Loucy (cell line): ENCODE data around the gene GPHN.

Experiments
- H2AFZ ChIP-seq: fragments of 200-600 bp; sonication (generic); 2 replicates; pipeline ENCODE4 v1.6.0; 2016; ENCODE audit warnings: antibody characterized with exemption, mild to moderate bottlenecking, low read length, moderate library complexity
- H3F3A ChIP-seq: fragments of 200-600 bp; 2 replicates; pipeline ENCODE4 v1.6.0; 2016; ENCODE audit warnings: antibody characterized with exemption, low read depth, mild to moderate bottlenecking
- H3K27me3 ChIP-seq: fragments of 200-600 bp; sonication (generic); 2 replicates; pipeline ENCODE4 v1.6.1; 2014; ENCODE audit warnings: low read length, mild to moderate bottlenecking; ENCODE audit not compliant: insufficient read depth, poor library complexity, severe bottlenecking
- H3K36me3 ChIP-seq: fragments of 200-600 bp; sonication (generic); 2 replicates; pipeline ENCODE4 v1.6.1; 2016; ENCODE audit warnings: low read length; ENCODE audit not compliant: insufficient read depth
- H3K4me1 ChIP-seq: fragments of 200-600 bp; sonication (generic); 2 replicates; pipeline ENCODE4 v1.5.1; 2014; ENCODE audit warnings: low read length, mild to moderate bottlenecking; ENCODE audit not compliant: insufficient read depth, poor library complexity, severe bottlenecking
- H3K4me2 ChIP-seq: fragments of 200-600 bp; sonication (generic); 2 replicates; pipeline ENCODE4 v1.6.0; 2014; ENCODE audit warnings: antibody characterized with exemption, low read length, low read depth, mild to moderate bottlenecking; ENCODE audit not compliant: poor library complexity, severe bottlenecking
- H3K4me3 ChIP-seq: fragments of 200-600 bp; sonication (generic); 2 replicates; pipeline ENCODE4 v1.5.1; 2014; ENCODE audit warnings: low read length, mild to moderate bottlenecking, mixed read lengths; ENCODE audit not compliant: poor library complexity, severe bottlenecking
- H3K79me2 ChIP-seq: fragments of 200-600 bp; sonication (generic); 2 replicates; pipeline ENCODE4 v1.6.1; 2014; ENCODE audit warnings: low read length; ENCODE audit not compliant: insufficient read depth
- H3K9ac ChIP-seq: fragments of 200-600 bp; sonication (generic); 2 replicates; pipeline ENCODE4 v1.6.0; 2014; ENCODE audit warnings: mild to moderate bottlenecking, low read depth, low read length, moderate library complexity; ENCODE audit not compliant: poor library complexity, severe bottlenecking
- H3K9me2 ChIP-seq: fragments of 200-600 bp; sonication (generic); replicated peaks from 2 replicates; pipeline ENCODE4 v1.6.1; 2016; ENCODE audit warnings: low read depth, low read length, mixed read lengths
- H3K9me3 ChIP-seq: fragments of 200-600 bp; sonication (generic); 2 replicates; pipeline ENCODE4 v1.6.1; 2014; ENCODE audit warnings: mild to moderate bottlenecking, antibody characterized with exemption, low read length, low read depth; ENCODE audit not compliant: insufficient read depth
- H4K20me1 ChIP-seq: fragments of 200-600 bp; sonication (generic); 2 replicates; pipeline ENCODE4 v1.6.0; 2014; ENCODE audit warnings: antibody characterized with exemption, low read length, mild to moderate bottlenecking; ENCODE audit not compliant: insufficient read depth, poor library complexity, severe bottlenecking
- EZH2phosphoT487 ChIP-seq: fragments of 200-600 bp; IDR thresholded peaks from 2 replicates; pipeline ENCODE4 v1.6.1; 2018; ENCODE audit warnings: antibody characterized with exemption, mild to moderate bottlenecking, moderate library complexity, borderline replicate concordance
- TF ChIP-seq, protein P1 (sequence below): fragments of 200-600 bp; sonication (generic); conservative IDR thresholded peaks from 2 replicates; pipeline ENCODE4 v1.5.1; 2014; ENCODE audit warnings: mild to moderate bottlenecking, antibody characterized with exemption, low read length

Gene GPHN

DNA sequence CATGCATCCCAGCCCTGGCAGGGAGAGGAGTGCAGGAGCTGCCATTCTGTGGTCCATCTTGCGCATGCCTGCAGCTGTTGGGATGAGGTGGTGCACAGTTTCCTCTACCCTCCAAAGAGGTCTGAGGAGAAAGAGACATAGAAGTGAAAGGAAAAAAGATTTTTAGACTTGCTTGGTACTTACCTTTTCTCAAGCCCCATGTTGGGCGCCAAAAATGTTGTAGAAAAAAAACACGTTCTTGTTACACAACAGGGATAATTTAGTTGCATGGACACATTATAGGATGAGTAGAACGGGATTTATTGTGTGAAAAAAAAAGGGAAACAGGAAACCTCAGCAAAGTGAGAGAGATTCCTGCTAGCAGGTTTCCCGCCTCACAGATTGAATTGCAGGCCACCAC, 436.9 kb downstream of the GPHN start:
- Histone ChIP-seq H3K36me3 (peaks cover 29% of the 10 kb centered on the region), H3K4me1 (no peaks in the 10 kb centered on the region), H3K27me3 (no peaks in the 10 kb centered on the region), H3K9ac (no peak overlapping the region), H3K9me3 (peaks cover 47% of the 10 kb centered on the region; the same call in 1 of the 2 replicates), H4K20me1 (no peaks in the 10 kb centered on the region), H3K4me2 (no peak overlapping the region), H2AFZ (no peak overlapping the region), H3K4me3 (no peak overlapping the region), H3K9me2 (no peaks in the 10 kb centered on the region), H3K79me2 (no peaks in the 10 kb centered on the region), H3F3A (no peaks in the 10 kb centered on the region)
- TF ChIP-seq EZH2phosphoT487, result no peak
- TF ChIP-seq, protein P1, sequence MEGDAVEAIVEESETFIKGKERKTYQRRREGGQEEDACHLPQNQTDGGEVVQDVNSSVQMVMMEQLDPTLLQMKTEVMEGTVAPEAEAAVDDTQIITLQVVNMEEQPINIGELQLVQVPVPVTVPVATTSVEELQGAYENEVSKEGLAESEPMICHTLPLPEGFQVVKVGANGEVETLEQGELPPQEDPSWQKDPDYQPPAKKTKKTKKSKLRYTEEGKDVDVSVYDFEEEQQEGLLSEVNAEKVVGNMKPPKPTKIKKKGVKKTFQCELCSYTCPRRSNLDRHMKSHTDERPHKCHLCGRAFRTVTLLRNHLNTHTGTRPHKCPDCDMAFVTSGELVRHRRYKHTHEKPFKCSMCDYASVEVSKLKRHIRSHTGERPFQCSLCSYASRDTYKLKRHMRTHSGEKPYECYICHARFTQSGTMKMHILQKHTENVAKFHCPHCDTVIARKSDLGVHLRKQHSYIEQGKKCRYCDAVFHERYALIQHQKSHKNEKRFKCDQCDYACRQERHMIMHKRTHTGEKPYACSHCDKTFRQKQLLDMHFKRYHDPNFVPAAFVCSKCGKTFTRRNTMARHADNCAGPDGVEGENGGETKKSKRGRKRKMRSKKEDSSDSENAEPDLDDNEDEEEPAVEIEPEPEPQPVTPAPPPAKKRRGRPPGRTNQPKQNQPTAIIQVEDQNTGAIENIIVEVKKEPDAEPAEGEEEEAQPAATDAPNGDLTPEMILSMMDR, result no peak

DNA sequence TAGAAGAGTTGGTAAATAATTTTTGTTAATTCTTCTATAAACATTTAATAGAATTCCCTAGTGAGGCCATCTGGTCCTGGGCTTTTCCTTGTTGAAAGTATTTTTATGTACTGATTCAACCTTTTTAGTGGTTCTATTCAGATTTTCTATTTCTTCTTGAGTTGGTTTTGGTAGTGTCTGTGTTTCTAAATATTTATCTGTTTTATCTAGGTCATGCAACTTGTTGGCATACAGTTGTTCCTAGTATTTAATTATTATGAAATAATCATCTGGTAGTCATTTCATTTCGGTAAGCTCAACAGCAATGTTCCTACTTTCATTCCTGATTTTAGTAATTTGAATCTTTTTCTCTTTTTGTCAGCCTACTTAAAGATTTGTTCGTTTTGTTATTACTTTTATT, 447.2 kb downstream of the GPHN start:
- Histone ChIP-seq H3K27me3 (no peaks in the 10 kb centered on the region), H3K9me2 (no peaks in the 10 kb centered on the region), H3K9ac (no peak overlapping the region), H3K9me3 (peaks cover 19% of the 10 kb centered on the region; the same call in 1 of the 2 replicates), H2AFZ (no peak overlapping the region), H3K4me2 (no peak overlapping the region), H3F3A (no peaks in the 10 kb centered on the region), H4K20me1 (no peaks in the 10 kb centered on the region), H3K4me1 (no peaks in the 10 kb centered on the region), H3K4me3 (no peak overlapping the region), H3K36me3 (peaks cover 8% of the 10 kb centered on the region), H3K79me2 (no peaks in the 10 kb centered on the region)
- TF ChIP-seq, protein P1, result no peak
- no peak for TF ChIP-seq EZH2phosphoT487

DNA sequence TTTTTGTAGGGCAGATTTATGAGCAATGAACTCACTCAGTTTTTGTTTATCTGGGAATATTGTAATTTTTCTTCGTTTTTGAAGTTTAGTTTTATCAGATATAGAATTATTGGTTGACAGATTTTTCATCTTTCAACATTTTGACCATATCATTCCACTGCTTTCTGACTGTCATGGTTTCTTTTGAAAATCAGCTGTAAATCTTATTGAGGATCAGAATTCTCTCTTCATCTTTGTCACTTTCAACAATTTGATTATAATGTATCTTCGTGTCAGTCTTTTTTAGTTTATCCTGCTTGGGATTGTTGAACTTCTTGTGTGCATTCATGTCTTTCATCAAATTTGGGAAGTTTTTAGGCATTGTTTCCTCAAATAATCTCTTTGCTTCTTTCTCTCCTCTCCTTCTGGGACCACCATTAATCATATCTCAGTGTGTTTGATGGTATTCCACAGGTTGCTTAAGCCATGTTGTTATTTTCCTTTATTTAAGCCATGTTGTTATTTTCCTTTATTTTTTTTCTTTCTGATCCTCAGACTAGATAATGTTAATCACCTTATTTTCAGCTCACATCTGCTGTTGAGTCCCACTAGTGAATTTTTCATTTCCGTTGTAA, 451.6 kb downstream of the GPHN start:
- Histone ChIP-seq H3K27me3 (no peaks in the 10 kb centered on the region), H3F3A (no peaks in the 10 kb centered on the region), H2AFZ (no peak overlapping the region), H3K4me3 (no peak overlapping the region), H3K4me1 (no peaks in the 10 kb centered on the region), H3K9ac (no peak overlapping the region), H3K79me2 (no peaks in the 10 kb centered on the region), H4K20me1 (no peaks in the 10 kb centered on the region), H3K9me2 (no peaks in the 10 kb centered on the region), H3K4me2 (no peak overlapping the region), H3K9me3 (peaks cover 19% of the 10 kb centered on the region; the same call in 1 of the 2 replicates), H3K36me3 (peaks cover 8% of the 10 kb centered on the region)
- TF ChIP-seq, protein P1, result no peak
- TF ChIP-seq EZH2phosphoT487, result no peak
